MCF 10A (cell line): ENCODE results near the gene CD33. TPM values are rescaled to one million over a fixed set of nuclear protein-coding genes. Genes with fewer than 3 reads are reported as not detected.

Experiments used
- BruUV-seq: library from RNA; stranded (reverse); fragments of 400-500 nt; replicated peaks from 2 replicates; lab custom pipeline; 2021; lab: Mats Ljungman, UMichigan
- CTCF ChIA-PET: fragments of 300-600 bp; sonication (Branson Sonifier 250); formaldehyde crosslinking; extraction: SDS; loops from one replicate; lab custom pipeline; 2021; ENCODE audit warnings: antibody characterized with exemption, inconsistent platforms; lab: Yijun Ruan, JAX
- POLR2A ChIA-PET: fragments of 300-600, 350-650 bp; sonication (Branson Sonifier 250); formaldehyde crosslinking; extraction: SDS; loops from one replicate; lab custom pipeline; 2020; ENCODE audit warnings: antibody characterized with exemption, inconsistent platforms; lab: Yijun Ruan, JAX
- DNase-seq: peaks from one replicate; pipeline ENCODE4 v3.0.0-alpha.2; 2018; ENCODE audit not compliant: unreplicated experiment
- H3K27ac Mint-ChIP-seq: one replicate; pipeline ENCODE4 v1.8.0; 2022; ENCODE audit warnings: mild to moderate bottlenecking, low read depth, mixed read lengths; ENCODE audit not compliant: unreplicated experiment
- H3K27me3 Mint-ChIP-seq: one replicate; pipeline ENCODE4 v1.8.0; 2022; ENCODE audit warnings: mixed read lengths; ENCODE audit not compliant: insufficient read depth, unreplicated experiment
- H3K36me3 Mint-ChIP-seq: one replicate; pipeline ENCODE4 v1.8.0; 2022; ENCODE audit warnings: mild to moderate bottlenecking, moderate library complexity, mixed read lengths; ENCODE audit not compliant: insufficient read depth, unreplicated experiment
- H3K4me1 Mint-ChIP-seq: one replicate; pipeline ENCODE4 v1.8.0; 2022; ENCODE audit warnings: mixed read lengths; ENCODE audit not compliant: insufficient read depth, unreplicated experiment
- H3K4me3 Mint-ChIP-seq: one replicate; pipeline ENCODE4 v1.8.0; 2022; ENCODE audit warnings: mild to moderate bottlenecking, moderate library complexity, mixed read lengths; ENCODE audit not compliant: unreplicated experiment
- H3K9me3 Mint-ChIP-seq: one replicate; pipeline ENCODE4 v1.8.0; 2022; ENCODE audit warnings: mixed read lengths; ENCODE audit not compliant: unreplicated experiment
- CTCF ChIP-seq: fragments of 200-600 bp; IDR thresholded peaks from one replicate; pipeline ENCODE4 v1.8.0; 2022; ENCODE audit warnings: antibody characterized with exemption, mild to moderate bottlenecking; ENCODE audit not compliant: unreplicated experiment
- intact Hi-C: fragments of 100-400 bp; cut with micrococcal nuclease; formaldehyde crosslinking; loops from 2 replicates; pipeline ENCODE4 v1.14.1; 2022
- total RNA-seq: library from RNA; stranded (reverse); gene quantifications from 2 replicates; pipeline ENCODE4 v1.2.3, GENCODE V29; 2022

The CD33 gene
- total RNA-seq, 1 experiment from 2014 or later = 0.33 TPM

- no peaks in the 10 kb centered on the region for H3K27me3 Mint-ChIP-seq
- TF ChIP-seq CTCF = no peak
- intact Hi-C loops = no loop called here
- H3K36me3 Mint-ChIP-seq = no peaks in the 10 kb centered on the region
- no peak for DNase-seq
- H3K27ac Mint-ChIP-seq = no peak overlapping the region
- ChIA-PET POLR2A (no interaction called here), CTCF (interaction anchor here (0.7 kb wide), 1 partner anchor 55 kb away, joined by 4 read pairs; no protein-coding TSS in a partner anchor)
- BruUV-seq = no TSS peak
- H3K9me3 Mint-ChIP-seq = peaks cover 12% of the 10 kb centered on the region
- no peak overlapping the region for H3K4me3 Mint-ChIP-seq
- H3K4me1 Mint-ChIP-seq = no peaks in the 10 kb centered on the region
Measured at GRCh38 chr19:51200071-51200666, 24.7 kb upstream of the CD33 start.

DNA sequence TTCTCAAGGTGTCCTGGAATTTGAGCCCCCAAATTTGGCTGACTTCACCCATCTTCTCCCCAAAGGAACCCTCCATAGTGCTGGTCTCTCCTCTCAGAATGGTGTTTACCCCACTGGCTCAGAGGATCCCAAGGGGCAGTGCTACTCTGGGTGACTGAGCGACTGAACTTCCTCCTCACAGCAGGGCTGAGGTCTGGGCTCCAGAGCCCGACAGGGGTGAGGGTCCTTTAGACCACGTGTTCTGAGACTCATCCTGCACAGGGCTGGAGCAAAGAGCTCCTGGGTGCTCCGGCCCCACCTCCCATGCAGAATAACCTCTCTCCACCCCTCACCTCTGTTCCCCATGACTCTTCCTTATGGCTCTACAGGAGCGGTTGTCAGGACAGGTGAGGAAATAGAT is 23.2 kb upstream of the CD33 start:
- CTCF ChIA-PET = interaction anchor here (0.5 kb wide), 1 partner anchor 58 kb away, joined by 5 read pairs; no protein-coding TSS in a partner anchor
- Mint-ChIP-seq H3K36me3 (no peaks in the 10 kb centered on the region), H3K27me3 (no peaks in the 10 kb centered on the region), H3K9me3 (peaks cover 15% of the 10 kb centered on the region), H3K4me1 (no peaks in the 10 kb centered on the region), H3K27ac (no peak overlapping the region), H3K4me3 (no peak overlapping the region)
- POLR2A ChIA-PET = no interaction called here
- no peak for DNase-seq
- intact Hi-C loops = no loop called here
- no peak for TF ChIP-seq CTCF
- BruUV-seq = no TSS peak

GRCh38 chr19:51203916-51204315 is 21.0 kb upstream of the CD33 start:
- no peak overlapping the region for H3K4me3 Mint-ChIP-seq
- DNase-seq = no peak
- H3K27me3 Mint-ChIP-seq = no peaks in the 10 kb centered on the region
- H3K27ac Mint-ChIP-seq = no peak overlapping the region
- peaks cover 15% of the 10 kb centered on the region for H3K9me3 Mint-ChIP-seq
- no TSS peak for BruUV-seq
- POLR2A ChIA-PET = no interaction called here
- CTCF ChIA-PET = no interaction called here
- no peak for TF ChIP-seq CTCF
- intact Hi-C loops = no loop called here
- no peaks in the 10 kb centered on the region for H3K36me3 Mint-ChIP-seq
- H3K4me1 Mint-ChIP-seq = no peaks in the 10 kb centered on the region

DNA sequence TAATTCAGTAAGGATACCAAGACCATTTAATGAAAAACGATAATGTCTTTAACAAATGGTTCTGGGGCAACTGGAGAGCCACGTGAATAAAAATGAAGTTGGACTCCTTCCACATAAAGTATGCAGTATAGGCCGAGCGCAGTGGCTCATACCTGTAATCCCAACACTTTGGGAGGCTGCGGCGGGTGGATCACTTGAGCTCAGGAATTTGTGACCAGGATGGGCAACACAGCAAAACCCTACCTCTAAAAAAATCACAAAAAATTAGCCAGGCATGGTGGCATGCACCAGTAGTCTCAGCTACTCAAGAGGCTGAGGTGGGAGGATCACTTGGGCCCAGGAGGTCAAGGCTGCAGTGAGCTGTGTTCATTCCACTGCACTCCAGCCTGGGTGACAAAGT is 20.6 kb upstream of the CD33 start:
- BruUV-seq = no TSS peak
- no peaks in the 10 kb centered on the region for H3K36me3 Mint-ChIP-seq
- intact Hi-C loops = no loop called here
- no peak for TF ChIP-seq CTCF
- no peaks in the 10 kb centered on the region for H3K27me3 Mint-ChIP-seq
- POLR2A ChIA-PET = no interaction called here
- CTCF ChIA-PET = no interaction called here
- DNase-seq = no peak
- H3K4me3 Mint-ChIP-seq = no peak overlapping the region
- H3K27ac Mint-ChIP-seq = no peak overlapping the region
- peaks cover 15% of the 10 kb centered on the region for H3K9me3 Mint-ChIP-seq
- H3K4me1 Mint-ChIP-seq = no peaks in the 10 kb centered on the region
